Activated naive CD4-positive, alpha-beta T cell treated with anti-CD3 and anti-CD28 coated beads, Interleukin-2, amount 50 U/mL, for 16 hours (primary cell): ENCODE data around the gene ATOH8.

Source experiments
- DNase-seq: peaks from one replicate; pipeline ENCODE4 v3.0.0-alpha.2; 2020

ATOH8 gene

DNA sequence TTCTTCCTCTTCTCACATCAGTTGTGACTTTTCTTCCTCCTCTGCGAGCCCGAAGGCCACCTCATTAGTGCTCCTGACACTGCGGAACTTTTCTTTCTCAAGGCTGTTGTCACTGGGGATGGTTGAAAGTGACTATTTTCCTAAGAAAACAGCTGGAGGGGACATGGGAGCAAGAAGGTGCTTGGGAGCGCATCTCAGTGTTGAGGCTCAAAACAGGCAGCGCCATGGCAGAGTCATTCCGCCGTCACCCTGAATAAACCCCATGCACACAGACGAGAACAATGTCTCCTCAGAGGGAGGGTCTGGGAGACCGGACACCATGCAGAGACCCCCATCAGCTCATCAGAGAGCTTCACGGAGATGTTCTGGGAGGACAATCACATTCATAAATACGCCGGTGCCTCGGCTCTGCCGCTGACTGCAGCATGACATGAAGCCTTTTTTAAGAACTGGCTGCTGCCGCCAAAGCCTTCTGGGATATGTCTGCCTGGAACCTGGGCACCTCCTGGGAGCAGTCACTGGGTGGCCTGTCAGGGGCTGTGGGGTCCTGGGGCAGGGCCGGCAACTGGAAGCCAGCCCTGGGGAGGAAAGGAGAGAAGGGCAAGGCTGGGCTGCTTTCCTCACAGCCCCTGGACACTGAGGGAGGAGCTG is 19.2 kb downstream of the ATOH8 start:
- no peak for DNase-seq

DNA sequence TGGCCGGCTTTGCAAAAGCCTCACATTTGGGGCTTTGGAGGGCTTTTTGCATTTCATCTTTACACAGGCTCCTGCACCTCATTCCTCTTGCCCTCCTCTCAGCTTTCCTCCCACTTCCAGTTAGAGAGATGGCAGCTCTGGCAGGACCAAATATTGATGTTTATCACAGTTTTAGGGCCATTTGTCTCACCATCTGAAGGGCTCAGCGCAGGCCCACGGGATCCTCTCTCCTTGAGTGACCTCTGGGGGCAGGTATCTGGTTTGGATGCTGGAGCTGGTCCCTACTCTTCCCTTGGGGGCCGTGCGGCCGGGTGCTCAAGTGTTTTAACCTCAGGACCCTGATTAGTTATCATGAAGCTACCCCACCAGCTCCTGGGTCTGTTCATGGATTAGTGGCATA is 19.9 kb downstream of the ATOH8 start:
- no peak for DNase-seq

DNA sequence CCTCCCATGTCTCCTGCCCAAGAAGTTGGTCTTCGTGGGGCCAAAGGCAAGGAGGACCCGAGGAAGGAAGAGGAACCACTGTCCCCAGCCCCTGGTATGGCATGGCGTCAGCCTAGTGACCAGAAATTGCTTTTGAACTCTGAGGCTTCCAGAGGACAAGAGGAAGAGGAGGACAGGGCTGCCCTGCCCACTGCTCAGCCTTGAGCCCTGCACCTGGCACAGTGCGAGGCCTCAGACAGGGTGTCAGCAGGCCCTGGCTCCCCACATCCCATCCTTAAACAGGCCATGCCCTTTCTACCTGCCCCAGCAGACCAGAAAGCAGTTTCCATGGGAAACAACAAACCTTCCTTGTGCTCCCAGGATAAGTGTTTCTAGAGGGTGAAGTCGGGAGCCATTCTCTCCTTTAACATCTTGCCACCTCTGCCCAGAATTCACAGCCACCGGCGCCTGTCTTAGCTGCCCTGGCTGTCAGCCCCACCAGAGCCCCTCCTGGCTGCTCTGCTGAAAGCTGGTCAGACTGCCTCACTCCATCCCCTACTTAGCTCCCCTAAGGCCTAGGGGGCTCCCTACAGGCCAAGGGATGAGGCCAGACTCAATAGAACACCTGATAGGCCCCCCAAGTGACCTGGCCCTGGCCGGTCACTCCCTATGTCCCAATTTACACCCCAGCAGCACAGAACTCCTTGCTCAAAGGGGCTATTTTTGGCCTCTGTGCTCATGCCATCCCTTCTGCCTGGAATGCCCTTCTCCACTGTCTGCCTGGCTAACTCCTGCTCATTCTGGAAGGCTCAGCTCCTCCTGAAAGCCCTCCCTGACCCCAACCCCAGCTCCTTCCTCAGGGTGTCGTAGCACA is 20.6 kb downstream of the ATOH8 start:
- DNase-seq = no peak

DNA sequence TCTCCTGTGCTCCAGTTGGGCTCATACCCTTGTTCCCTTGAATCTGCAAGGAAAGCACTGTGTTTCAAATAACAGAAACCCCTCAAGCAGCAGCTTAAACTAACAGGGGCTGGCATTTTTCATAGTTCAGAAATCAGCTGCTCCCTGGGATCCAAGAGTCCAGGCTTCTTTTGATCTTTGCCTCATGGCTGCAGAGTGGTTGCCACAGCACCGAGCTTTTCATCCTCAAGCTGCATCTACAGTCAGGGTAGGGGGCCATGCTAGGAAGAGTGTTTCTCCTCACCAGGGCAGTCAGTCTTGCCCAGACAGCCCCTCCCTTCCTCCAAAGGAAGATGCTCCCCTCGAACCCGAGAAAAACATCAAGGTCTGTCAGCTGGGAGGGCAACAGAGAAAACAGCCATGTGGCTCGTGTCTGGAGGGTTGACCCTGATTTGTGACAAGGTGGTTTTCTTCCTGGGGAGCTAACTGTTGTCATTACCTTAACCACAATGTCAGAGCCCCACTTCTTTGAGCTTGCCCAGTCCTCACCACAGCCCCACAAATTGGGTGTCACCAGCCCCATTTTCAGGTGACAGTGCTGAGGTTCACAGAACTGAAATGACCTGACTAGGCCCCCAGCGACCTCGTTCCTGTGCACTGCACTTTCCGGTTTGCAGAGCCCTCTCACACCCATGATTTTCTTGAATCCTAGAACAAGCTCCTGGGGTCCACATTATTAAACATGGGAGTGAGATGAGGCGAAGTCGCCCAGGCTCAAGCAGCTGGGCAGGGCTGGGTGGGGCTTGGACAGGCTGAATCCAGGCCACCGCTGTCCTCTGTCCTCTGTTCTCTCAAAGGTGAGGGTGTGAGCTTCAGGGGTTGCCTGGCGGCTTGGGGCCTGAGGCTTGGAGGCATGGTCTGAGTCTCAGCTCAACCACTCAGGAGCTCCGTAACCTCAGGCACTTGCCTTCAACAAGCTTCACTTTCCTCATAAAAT is 21.9 kb downstream of the ATOH8 start:
- DNase-seq = no peak

DNA sequence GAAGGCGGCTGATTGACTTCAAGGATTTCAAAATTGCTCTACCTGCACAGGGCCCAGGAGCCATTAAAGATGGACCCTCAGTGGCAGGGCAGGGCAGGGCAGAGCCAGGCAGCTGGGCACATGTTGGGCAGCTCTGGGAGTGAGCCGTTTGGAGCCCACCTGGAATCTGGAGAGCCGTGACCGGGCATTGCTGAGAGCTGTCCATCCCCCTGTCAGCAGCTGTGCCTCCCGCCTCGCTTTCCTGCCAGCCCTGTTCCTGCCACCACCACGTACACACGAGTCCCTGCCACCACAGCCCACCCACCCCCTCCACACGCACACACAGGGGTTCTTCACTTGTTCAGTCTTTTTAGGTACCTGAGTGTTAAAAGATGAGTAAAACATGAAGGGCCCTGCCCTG is 22.9 kb downstream of the ATOH8 start:
- no peak for DNase-seq

DNA sequence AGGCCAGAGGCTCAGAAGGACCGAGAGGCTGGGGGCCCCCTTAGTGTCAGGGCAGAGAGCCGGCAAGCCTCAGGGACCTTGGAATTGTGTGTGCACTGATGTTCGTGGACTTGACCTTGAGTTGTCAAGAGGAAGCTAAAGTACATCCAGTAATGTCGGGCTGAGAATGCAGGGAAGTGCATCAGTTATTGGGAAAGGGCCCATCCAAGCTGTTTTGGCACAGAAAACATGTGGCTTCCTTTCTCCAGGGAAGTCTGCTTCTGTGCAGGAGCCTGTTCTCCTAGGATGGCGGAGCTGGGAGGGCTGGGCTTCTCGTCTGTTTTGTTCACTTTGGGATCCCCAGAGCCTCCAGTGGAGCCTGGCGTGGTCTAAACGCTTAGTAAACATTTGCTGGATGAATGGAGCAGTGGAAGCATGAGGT is 23.7 kb downstream of the ATOH8 start:
- no peak for DNase-seq

DNA sequence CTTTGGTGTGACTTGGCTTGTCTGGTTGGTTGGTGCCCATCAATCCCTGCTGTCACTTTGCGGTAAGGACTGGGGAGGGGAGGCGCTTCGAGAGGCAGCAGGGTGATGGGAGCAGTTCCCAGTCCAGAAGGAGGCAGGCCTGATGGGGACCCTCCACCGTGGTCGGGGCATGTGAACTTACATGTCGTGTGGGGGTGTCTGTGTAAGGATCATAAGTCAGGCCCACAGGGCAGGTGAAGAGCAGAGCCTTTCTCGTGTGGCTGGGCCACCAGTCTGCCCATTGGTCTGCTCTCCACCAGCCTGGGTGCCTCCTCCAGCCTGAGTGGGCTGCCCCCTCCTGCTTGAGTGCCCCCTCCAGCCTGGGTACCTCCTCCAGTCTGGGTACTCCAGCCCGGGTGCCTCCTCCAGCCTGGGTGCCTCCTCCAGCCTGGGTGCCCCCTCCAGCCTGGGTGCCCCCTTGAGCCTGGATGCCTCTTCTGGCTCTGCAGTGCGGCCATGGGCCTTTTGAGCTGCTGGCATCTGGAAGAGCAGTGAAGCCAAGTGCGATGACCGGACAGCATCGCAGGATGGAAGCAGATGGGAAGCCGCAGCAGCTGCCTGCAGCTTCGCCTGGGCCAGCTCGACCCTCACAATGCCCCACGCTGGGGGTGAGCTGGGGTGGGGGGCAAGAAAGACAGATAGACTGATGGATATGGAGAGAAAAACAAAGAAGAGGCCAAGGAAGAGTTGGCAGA is 25.0 kb downstream of the ATOH8 start:
- DNase-seq = no peak

DNA sequence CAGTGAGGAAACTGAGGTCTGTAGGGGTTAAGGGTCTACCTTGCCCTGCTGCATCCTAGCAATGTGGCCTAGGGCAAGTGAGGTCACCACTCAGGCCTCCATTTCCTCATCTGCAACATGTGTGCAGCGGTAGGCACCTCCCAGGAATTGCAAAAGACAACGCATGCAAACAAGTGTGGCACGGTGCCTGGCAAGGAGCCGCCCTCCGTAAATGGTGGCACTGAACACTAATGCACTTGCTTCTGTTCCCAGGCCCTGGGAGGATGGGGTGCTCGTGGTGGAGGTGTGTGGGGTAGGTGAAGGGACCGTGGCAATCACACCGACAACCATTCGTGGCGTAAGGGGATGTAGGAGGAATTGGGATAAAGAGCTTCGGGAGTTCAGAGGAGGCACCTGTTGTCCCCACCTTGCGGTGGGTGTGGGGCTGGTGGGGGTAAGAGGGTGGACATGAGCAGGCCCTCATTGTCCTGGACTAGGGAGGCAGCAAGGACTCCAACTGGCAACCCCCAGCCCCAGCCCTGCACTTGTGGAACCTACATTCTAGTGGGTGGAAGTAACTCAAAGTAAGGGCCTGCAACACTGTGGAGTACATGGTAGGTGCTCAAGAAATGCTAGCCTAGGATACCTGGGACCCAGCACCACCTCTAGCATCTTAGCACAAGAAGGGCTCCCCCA is 26.0 kb downstream of the ATOH8 start:
- DNase-seq = no peak

DNA sequence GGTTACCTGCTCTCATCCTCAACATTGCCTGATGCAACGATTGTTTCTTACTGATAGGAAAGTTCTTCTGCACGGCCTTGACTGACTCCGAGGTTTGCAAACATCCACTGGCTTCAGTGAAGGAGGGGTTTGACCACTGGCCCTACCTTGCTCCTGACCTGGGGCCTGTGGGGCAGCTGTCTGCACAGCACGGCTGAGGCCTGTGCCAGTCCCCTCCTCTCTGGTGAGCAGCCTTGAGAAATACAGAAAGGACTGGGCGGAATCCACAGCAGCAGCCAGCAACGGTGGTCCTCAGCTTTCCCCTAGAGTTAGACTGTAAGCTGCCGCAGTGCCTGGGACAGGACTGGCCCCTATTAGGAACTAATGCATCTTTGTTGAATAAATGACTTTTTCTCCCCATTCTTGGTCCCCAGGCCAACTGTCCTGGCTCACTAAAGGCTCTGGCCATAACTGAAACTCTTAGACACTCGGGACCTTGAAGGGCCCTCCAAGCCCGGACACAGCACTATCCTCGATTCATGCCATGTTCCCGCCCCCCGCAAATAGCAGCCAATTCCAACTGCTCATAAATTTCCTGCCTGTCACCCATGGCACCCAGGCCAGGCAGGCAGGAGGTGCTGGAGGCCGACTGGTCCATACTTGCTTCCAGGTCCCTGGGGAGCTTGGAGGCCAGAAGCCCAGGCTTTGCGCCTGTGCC is 26.7 kb downstream of the ATOH8 start:
- DNase-seq = no peak

DNA sequence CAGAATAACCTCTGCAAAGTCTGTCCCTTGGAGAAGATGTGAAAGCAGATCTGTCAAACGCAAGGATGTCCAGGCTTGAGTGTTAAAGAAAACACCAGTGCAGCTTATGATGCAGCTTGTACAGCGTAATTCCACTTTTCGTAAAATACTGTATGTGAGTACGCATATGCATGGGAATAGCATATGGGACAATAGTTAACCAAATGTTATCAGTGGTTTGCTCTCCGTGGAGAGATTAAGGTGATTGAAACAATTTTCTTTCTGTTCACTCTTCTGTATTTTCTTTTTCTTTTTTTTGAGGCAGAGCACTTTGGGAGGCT is 27.2 kb downstream of the ATOH8 start:
- no peak for DNase-seq

DNA sequence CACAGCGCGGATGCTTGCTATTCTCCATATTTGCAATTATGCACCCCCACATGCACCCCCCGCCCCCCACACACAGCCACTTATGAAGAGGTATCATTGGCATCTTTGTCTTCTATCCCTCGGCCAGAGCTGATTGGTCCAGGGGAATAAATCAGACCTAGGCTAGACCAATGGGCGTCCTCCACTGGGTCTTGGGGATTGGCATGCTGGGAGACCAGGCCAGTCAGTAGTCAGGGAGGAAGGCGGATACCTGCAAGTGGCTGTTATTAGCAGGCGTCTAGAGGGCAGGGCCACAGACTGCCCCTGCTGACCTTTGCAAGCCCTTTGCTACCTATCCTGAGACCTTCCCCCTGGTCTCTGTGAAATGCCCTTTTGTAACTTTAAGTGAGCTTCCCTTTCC is 30.0 kb downstream of the ATOH8 start:
- DNase-seq = no peak

DNA sequence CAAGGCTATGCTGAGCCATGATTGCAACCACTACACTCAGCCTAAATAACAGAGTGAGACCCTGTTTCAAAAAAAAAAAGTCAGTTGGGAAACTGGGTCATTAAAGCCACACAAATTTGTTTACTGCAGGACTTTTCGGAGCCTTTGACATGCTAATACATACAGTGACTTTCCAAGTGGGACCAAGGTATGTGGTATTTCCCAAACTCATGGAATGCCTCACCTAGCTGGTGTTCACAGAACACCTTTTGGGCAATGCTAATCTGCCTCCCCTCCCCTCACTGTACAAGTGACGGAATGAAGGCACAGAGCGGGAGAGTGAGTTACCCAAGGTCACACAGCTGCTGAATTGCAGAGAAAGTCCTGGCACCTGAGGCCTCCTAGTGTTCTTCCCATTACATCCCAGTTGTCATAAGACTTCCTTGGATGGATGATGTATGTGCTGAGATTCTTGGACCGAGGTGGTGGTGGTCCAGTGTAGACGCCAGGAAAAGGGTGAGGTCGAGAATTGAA is 30.7 kb downstream of the ATOH8 start:
- DNase-seq = no peak

DNA sequence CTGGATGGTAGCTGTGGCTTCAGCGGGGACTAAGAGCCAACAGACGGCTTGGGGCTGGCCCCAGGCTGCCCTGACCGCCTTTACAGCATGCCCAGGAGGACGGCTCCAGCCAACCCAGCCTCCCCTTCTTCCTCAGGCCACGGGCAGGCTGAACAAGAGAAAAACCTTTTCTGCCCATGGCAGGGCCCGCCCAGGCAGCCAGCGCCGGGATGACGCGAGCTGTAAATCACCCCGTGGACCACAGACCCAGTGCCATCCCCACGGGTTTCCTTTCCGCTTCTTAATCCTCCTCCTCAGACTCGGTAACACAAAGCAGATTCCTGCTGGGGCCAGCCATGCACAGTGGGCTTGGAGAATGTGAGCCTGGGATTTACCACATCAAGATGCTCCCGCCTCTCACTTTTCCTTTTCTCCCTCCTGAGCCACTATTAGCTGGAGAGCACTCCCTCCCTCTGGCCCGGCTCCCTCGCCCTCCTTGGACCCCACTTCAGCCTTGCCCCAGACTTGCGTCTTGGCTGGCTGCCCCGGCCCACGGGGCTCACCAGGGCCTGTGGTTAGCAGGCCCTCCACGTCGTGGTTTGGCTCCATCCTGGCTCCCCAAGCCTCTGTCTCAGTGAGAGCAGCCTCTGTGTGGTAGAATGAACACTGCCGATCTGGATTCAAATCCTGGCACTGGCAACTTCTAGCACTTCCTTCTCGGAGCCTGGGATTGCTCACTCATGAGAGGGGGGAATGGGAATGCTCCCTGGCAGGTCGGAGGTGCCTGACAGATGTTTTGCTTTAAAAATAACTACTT is 31.4 kb downstream of the ATOH8 start:
- DNase-seq = no peak

DNA sequence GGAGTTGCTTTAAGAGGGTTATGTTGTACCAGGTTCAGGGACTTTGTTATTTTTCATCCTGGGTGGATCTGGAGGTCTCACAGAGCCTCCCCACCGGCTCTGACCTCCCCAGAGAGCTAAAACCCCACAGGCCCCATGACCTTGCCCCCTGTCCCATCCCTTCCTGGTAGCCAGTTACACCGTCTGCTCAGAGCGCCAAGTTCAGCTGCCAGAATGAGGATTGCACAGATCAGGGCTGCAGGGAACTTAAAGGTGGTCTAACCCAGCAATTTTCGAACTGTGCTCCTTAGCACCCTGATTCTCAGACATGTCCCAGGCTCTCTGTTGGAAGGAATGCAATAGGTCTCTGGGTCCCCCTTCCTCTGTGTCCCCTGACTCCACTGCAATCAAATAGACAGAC is 32.1 kb downstream of the ATOH8 start:
- no peak for DNase-seq

DNA sequence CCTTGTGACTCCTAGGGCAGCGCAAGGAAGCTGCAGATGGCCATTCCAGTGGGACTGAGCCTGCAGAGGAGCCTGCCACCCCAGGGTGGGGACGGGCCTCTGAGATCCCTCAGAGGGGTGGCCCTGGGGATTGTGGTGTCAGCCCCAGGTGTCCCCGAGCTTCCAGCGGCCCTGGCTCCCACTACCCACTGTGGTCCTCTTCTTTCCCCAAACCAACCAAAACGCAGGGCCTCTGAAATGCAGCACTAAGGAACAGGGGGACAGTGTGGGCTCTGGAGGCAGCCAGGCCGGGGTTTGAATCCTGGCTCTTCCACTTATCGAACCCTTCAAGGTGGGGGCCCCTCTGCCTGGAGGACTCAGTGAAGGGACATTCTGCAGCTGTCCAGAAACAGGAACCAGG is 32.7 kb downstream of the ATOH8 start:
- DNase-seq = no peak

DNA sequence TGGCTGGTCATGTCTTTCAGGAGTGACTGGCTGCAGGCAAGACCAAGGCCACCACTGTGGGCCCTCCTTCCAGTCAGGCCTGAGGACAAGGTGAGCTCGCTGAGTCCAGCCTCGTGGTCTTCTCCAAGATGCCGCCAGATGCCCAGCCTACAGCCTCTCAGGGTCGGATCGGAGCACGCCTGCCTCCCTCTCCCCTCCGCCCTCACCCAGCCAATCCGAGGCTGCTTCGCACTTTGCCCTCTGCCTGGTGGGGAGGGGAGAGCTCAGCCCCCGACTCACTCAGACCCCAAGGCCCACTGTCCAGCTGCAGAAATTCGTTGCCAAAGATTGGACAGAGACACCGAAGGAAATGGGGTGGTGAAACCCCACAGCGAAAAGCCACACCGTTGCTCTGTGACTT is 33.1 kb downstream of the ATOH8 start:
- no peak for DNase-seq

DNA sequence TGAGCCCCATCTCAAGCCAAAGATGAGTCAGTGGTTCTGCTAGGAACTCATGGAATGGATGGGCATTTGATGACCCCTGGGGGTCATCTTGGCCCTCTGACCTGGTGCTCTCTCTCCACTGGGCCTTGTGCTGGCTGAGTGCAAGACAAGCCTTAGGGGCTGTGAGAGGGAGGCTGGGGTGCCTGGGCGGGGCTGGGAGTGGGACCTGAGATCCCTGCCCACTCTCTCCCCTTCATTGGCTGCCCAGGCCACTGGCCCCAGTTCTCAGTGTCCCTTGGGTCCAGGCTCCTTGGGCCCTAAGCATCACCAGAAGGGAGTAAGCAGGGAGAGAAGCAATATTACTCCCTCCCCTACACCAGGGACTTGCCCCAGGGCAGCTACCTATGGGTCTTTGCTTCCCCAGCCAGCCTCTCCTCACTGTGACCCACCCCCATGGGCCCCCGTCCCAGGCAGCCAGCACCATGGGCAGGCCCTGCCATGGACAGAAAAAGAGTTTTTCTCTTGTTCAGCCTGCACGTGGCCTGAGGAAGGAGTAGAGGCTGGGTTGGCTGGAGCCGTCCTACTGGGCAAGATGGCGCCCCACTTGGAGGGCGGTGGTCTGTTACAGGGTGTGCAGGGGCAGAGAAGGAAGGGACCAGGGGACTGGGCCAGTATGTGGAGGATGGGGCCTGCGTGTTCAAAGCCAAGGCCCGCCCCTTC is 33.6 kb downstream of the ATOH8 start:
- DNase-seq = no peak

DNA sequence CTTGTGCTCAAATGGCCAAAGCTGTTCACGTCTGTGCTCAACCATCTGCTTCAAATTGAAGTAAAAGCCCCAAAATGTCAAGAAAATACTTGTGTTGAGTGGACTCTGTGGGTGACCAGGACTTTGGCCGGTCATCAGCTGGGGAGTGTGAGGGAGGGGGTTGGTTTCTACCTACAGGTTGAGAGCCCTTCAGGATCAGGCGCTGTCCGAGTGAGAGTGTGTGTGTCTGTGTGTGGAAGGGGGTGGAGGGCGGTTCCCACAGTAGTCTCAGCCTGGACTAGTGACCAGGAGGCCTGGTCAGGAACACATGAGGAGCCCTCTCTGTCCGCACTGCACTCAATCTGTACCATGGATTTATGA is 34.2 kb downstream of the ATOH8 start:
- no peak for DNase-seq

DNA sequence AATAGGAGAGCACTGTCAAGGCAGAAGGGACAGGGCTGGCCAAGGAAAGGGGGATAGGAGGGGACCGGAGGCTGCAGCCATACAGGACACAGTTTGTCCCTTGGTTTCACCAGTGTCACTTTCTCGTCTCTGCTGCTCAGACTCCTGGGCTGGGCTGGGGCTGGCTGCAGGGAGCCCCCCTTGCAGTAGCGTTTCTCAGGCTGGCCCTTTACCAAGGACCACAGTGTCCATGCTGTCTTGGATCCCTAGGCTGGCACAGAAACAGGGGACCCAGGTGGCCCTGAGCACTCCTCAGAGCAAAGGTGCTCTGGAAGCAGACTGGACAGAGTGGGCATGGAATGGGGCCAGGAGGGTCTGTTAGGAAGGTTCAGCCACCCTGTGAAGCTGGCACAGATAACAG is 34.8 kb downstream of the ATOH8 start:
- no peak for DNase-seq

DNA sequence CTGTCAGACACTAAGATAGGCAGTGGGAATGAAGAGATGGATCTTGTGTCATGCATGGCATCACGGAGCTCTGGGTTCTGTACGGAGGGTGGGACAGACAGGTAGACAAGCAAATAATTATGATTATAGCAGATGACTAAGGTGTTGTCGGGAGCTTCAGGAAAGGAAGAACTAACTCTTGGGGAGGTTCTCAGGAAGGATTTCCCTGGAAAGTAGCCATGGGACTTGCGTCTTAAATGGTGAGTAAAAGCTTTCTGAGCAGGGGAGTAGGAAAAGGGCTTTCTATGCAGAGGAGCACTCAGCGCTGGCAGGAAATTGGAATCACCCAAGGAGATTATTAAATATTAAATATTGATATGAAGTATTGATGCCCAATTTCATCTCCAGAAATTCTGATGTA is 35.5 kb downstream of the ATOH8 start:
- DNase-seq = no peak
